ENCODE results near the gene BAZ1B. TPM values are rescaled to one million over a fixed set of nuclear protein-coding genes. Genes with fewer than 3 reads are reported as not detected.

The BAZ1B gene
- total and polyA plus RNA-seq, 4 donors = 19.9 to 65.0 (median 32.9) TPM

DNA sequence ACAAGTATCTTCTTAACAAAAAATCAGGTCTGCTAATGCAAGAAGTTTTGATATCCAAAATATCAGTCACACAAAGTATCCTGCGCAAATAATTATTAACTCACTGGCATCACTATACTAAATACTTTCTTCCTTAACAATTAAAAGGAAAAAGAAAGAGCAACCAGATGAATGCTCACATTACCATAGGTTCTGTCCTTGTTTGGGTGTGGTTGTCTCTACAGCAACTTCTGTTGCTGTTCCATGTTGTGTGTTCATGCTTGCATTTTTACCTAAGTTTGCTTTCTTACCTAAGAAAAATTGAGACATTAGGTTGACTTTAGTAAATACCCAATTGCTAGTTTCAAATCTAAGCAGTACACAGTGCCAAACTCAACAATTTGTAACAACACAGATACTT lies 56.0 kb downstream of the BAZ1B start:
- no peak overlapping the region for H3K27ac ChIP-seq (ENCODE audit: low read depth in 1 of 2, low read length in 1 of 2)
- WGBS, 2 donors = 62 to 95% methylated on average over 1 of the region's 1 CpG
- no peak overlapping the region for H3K9ac ChIP-seq (ENCODE audit: insufficient read depth in 1 of 2, low read length in 2 of 2)
- ATAC-seq (ENCODE audit: insufficient read depth, low FRiP score) (no peak), DNase-seq (no peak)
- H3K4me1 ChIP-seq (ENCODE audit: control insufficient read depth in 5 of 5, insufficient read depth in 5 of 5, low read length in 5 of 5) = no peaks in the 10 kb centered on the region
- TF ChIP-seq, protein P1, sequence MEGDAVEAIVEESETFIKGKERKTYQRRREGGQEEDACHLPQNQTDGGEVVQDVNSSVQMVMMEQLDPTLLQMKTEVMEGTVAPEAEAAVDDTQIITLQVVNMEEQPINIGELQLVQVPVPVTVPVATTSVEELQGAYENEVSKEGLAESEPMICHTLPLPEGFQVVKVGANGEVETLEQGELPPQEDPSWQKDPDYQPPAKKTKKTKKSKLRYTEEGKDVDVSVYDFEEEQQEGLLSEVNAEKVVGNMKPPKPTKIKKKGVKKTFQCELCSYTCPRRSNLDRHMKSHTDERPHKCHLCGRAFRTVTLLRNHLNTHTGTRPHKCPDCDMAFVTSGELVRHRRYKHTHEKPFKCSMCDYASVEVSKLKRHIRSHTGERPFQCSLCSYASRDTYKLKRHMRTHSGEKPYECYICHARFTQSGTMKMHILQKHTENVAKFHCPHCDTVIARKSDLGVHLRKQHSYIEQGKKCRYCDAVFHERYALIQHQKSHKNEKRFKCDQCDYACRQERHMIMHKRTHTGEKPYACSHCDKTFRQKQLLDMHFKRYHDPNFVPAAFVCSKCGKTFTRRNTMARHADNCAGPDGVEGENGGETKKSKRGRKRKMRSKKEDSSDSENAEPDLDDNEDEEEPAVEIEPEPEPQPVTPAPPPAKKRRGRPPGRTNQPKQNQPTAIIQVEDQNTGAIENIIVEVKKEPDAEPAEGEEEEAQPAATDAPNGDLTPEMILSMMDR (IDR thresholded peaks at IDR 0.05; ENCODE audit: control extremely low read depth, extremely low read depth) = no peak
- no peaks in the 10 kb centered on the region for H3K27me3 ChIP-seq (ENCODE audit: control insufficient read depth in 3 of 3, insufficient read depth in 3 of 3, low read length in 2 of 3)
- H3K4me3 ChIP-seq = no peak overlapping the region
- H3K9me3 ChIP-seq (ENCODE audit: control insufficient read depth in 4 of 4, insufficient read depth in 3 of 4, low read length in 3 of 4) = no peaks in the 10 kb centered on the region
- peaks cover 35 to 70% (median 51%) of the 10 kb centered on the region in 4 donors for H3K36me3 ChIP-seq (ENCODE audit: control insufficient read depth in 4 of 4, insufficient read depth in 4 of 4, low read length in 4 of 4)

DNA sequence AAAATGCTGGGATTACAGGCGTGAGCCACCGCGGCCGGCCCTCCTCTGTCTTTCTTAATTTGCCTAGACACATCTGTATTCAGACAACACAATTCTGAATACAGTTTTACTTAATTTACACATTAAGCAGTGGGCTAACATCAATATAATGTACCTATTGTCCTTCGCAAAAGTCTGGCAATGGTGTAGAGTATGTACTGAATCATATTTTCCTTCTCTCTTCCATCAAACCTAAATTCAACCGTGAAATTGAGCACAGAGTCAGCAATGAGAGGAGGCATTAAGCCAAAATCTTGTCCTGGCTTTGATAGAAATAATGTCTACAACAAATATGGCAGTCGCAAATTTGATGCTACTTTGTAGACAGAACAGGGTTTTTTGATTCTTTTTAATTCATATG lies 58.1 kb downstream of the BAZ1B start:
- Histone ChIP-seq H3K27ac (ENCODE audit: low read depth in 1 of 2, low read length in 1 of 2) (no peak overlapping the region), H3K9me3 (ENCODE audit: control insufficient read depth in 4 of 4, insufficient read depth in 3 of 4, low read length in 3 of 4) (no peaks in the 10 kb centered on the region), H3K4me1 (ENCODE audit: control insufficient read depth in 5 of 5, insufficient read depth in 5 of 5, low read length in 5 of 5) (no peaks in the 10 kb centered on the region), H3K27me3 (ENCODE audit: control insufficient read depth in 3 of 3, insufficient read depth in 3 of 3, low read length in 2 of 3) (no peaks in the 10 kb centered on the region), H3K9ac (ENCODE audit: insufficient read depth in 1 of 2, low read length in 2 of 2) (no peak overlapping the region), H3K36me3 (ENCODE audit: control insufficient read depth in 4 of 4, insufficient read depth in 4 of 4, low read length in 4 of 4) (peaks cover 31 to 64% (median 49%) of the 10 kb centered on the region in 4 donors), H3K4me3 (no peak overlapping the region)
- ATAC-seq (ENCODE audit: insufficient read depth, low FRiP score) = no peak
- 98 to 99% methylated on average over 7 of the region's 7 CpGs for WGBS, 2 donors
- TF ChIP-seq, protein P1 (IDR thresholded peaks at IDR 0.05; ENCODE audit: control extremely low read depth, extremely low read depth) = no peak
- no peak for DNase-seq

DNA sequence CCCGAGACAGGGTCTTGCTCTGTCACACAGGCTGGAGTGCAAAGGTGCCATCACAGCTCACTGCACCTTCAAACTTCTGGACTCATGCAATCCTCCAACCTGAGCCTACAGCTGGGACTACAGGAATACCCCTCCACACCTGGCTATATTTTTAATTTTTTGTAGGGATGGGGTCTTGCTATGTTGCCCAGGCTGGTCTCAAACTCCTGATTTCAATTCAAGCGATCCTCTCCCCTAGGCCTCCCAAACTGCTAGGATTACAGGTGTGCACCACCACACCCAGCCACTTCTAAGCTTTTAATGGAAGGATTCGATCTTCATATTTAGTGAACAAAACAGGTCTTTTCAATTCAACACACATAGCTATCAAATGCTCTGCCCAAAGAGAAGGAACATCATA lies 58.8 kb downstream of the BAZ1B start:
- H3K9ac ChIP-seq (ENCODE audit: insufficient read depth in 1 of 2, low read length in 2 of 2) = no peak overlapping the region
- no peaks in the 10 kb centered on the region for H3K9me3 ChIP-seq (ENCODE audit: control insufficient read depth in 4 of 4, insufficient read depth in 3 of 4, low read length in 3 of 4)
- H3K27me3 ChIP-seq (ENCODE audit: control insufficient read depth in 3 of 3, insufficient read depth in 3 of 3, low read length in 2 of 3) = no peaks in the 10 kb centered on the region
- DNase-seq (no peak), ATAC-seq (ENCODE audit: insufficient read depth, low FRiP score) (no peak)
- H3K4me1 ChIP-seq (ENCODE audit: control insufficient read depth in 5 of 5, insufficient read depth in 5 of 5, low read length in 5 of 5) = no peaks in the 10 kb centered on the region
- peaks cover 36 to 64% (median 49%) of the 10 kb centered on the region in 4 donors for H3K36me3 ChIP-seq (ENCODE audit: control insufficient read depth in 4 of 4, insufficient read depth in 4 of 4, low read length in 4 of 4)
- no peak overlapping the region for H3K4me3 ChIP-seq
- TF ChIP-seq, protein P1 (IDR thresholded peaks at IDR 0.05; ENCODE audit: control extremely low read depth, extremely low read depth) = no peak
- 97% methylated on average over 3 of the region's 3 CpGs for WGBS, 2 donors
- no peak overlapping the region for H3K27ac ChIP-seq (ENCODE audit: low read depth in 1 of 2, low read length in 1 of 2)

DNA sequence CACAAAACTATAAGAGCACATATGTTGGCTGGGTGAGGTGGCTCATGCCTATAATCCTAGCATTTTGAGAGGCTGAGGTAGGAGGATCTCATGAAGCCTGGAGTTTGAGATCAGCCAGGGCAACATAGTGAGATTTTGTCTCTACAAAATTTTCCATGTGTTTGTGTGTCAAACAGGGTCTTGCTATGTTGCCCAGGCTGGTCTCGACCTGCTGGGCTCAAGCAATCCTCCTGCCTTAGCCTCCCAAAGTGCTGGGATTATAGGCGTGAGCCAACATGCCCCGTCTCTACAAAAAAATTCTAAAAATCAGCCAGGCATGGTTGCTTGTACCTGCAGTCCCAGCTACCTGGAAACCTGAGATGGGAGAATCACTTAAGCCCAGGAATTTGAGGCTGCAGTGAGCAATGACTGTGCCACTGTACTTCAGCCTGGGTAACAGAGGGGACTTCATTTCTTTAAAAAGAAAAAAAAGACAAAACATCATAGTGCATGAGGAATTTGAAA lies 60.3 kb downstream of the BAZ1B start:
- Histone ChIP-seq H3K36me3 (ENCODE audit: control insufficient read depth in 4 of 4, insufficient read depth in 4 of 4, low read length in 4 of 4) (peaks cover 37 to 66% (median 55%) of the 10 kb centered on the region in 4 donors), H3K4me3 (no peak overlapping the region), H3K9me3 (ENCODE audit: control insufficient read depth in 4 of 4, insufficient read depth in 3 of 4, low read length in 3 of 4) (no peaks in the 10 kb centered on the region), H3K9ac (ENCODE audit: insufficient read depth in 1 of 2, low read length in 2 of 2) (no peak overlapping the region), H3K27ac (ENCODE audit: low read depth in 1 of 2, low read length in 1 of 2) (no peak overlapping the region), H3K4me1 (ENCODE audit: control insufficient read depth in 5 of 5, insufficient read depth in 5 of 5, low read length in 5 of 5) (no peaks in the 10 kb centered on the region), H3K27me3 (ENCODE audit: control insufficient read depth in 3 of 3, insufficient read depth in 3 of 3, low read length in 2 of 3) (no peaks in the 10 kb centered on the region)
- no peak for DNase-seq
- no peak for ATAC-seq (ENCODE audit: insufficient read depth, low FRiP score)
- WGBS, 2 donors = 96 to 98% methylated on average over 3 of the region's 3 CpGs
- TF ChIP-seq, protein P1 (IDR thresholded peaks at IDR 0.05; ENCODE audit: control extremely low read depth, extremely low read depth) = no peak
